Gastrocnemius medialis (tissue), 4 donors: ENCODE results near the gene ECHDC3.

ENCODE experiments used
- CTCF ChIP-seq, 5 experiments: fragments of 450-650 bp in 3 of 5; fragments of 200-600 bp in 2 of 5; sonication (generic) in 2 of 5; IDR thresholded peaks in 4 of 5; conservative IDR thresholded peaks in 1 of 5; 1 replicate in 4 of 5; 2 replicates in 1 of 5; pipeline ENCODE4 v1.5.1; 2016 to 2019; ENCODE audit warnings: antibody characterized with exemption in 5 of 5, mild to moderate bottlenecking in 3 of 5, moderate library complexity in 3 of 5
- POLR2A ChIP-seq, 2 donors: fragments of 450-650 bp; IDR thresholded peaks; one replicate each; pipeline ENCODE4 v1.6.1; 2017; ENCODE audit warnings: antibody characterized with exemption in 2 of 2, mild to moderate bottlenecking in 2 of 2, moderate library complexity in 2 of 2

GRCh38 chr10:11719496-11720259 lies 22.5 kb upstream of the ECHDC3 start:
- TF ChIP-seq CTCF (IDR thresholded peaks at IDR 0.05 in 4 of 5, conservative IDR thresholded peaks at IDR 0.05 in 1 of 5) (no peak), POLR2A (IDR thresholded peaks at IDR 0.05) (no peak)
